HG02642 (cell line): ENCODE measurements around the gene PIK3C2G.
"Not testable (repeated sequence)": the region's sequence is repeated elsewhere in the genome, so short reads cannot be mapped to it uniquely, and the experiment has no call there.

Experiments
- ATAC-seq: cut with Tn5 transposase; IDR thresholded peaks from one replicate; pipeline ENCODE4 v1.9.1; 2021; ENCODE audit warnings: mild to moderate bottlenecking; ENCODE audit not compliant: unreplicated experiment, poor library complexity

Gene PIK3C2G, protein sequence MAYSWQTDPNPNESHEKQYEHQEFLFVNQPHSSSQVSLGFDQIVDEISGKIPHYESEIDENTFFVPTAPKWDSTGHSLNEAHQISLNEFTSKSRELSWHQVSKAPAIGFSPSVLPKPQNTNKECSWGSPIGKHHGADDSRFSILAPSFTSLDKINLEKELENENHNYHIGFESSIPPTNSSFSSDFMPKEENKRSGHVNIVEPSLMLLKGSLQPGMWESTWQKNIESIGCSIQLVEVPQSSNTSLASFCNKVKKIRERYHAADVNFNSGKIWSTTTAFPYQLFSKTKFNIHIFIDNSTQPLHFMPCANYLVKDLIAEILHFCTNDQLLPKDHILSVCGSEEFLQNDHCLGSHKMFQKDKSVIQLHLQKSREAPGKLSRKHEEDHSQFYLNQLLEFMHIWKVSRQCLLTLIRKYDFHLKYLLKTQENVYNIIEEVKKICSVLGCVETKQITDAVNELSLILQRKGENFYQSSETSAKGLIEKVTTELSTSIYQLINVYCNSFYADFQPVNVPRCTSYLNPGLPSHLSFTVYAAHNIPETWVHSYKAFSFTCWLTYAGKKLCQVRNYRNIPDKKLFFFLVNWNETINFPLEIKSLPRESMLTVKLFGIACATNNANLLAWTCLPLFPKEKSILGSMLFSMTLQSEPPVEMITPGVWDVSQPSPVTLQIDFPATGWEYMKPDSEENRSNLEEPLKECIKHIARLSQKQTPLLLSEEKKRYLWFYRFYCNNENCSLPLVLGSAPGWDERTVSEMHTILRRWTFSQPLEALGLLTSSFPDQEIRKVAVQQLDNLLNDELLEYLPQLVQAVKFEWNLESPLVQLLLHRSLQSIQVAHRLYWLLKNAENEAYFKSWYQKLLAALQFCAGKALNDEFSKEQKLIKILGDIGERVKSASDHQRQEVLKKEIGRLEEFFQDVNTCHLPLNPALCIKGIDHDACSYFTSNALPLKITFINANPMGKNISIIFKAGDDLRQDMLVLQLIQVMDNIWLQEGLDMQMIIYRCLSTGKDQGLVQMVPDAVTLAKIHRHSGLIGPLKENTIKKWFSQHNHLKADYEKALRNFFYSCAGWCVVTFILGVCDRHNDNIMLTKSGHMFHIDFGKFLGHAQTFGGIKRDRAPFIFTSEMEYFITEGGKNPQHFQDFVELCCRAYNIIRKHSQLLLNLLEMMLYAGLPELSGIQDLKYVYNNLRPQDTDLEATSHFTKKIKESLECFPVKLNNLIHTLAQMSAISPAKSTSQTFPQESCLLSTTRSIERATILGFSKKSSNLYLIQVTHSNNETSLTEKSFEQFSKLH (N-terminal part only)

DNA sequence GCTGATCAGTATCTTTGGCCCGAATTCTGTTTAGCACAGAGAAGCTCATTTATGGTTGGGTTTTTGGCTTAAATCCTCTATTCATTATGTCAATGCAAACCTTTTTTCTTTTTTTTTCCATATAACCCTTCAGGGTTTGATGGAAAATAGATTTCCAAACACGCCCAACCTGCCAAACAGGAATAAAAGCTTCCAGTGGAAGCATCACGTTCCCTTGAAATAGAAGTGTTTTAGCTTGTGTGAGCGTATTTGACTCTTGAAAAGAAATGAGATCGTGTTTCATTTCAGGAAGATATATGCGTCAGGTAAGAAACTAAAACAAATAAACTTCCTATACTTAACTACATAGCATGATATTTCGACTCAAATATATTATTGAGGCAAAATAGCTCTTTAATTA lies at the start of gene PIK3C2G:
Gene PIK3C2G, plus strand, starts transcription at position 246 of the 400 bp plus-strand sequence. CDS start 20,564 bp downstream, outside the sequence.
- ATAC-seq: no peak

DNA sequence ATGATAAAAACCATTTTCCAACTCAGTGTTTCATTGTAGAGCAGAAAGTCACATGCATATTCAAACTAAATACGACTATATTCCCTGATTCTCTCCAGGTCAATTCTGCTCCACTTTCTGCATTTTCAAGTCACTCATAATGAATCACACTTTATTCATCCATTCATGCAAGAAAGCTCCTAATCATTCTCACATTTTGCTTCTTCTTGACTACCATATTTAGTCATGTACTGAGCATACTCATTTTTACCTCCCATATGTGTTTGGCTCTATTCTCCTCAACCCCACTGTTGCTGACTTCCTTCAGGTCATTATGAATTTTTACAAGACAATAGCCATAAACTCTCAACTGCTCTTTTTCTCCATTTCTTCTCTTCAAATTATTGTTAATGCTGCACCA lies 43.4 kb upstream of the PIK3C2G start:
- ATAC-seq: no peak

DNA sequence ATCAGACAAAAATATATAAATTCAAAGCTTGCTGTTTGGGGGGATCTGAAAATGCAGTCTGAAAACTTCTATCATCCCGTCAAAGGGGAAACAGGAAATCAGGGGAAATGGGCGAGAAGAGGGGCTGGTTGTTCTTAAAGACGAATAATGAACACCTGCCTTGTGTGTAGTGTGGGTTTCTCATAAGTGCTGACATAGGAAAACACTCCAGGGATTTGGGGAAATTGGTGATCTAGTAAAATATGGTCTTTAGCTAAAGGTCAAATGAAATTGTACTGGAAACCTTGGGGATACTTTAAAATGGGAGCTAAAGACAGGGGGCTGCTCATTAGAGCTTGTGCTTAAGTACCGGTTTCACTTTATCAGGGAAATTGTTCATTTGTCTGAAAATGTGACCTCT lies 39.6 kb upstream of the PIK3C2G start:
- no peak for ATAC-seq

DNA sequence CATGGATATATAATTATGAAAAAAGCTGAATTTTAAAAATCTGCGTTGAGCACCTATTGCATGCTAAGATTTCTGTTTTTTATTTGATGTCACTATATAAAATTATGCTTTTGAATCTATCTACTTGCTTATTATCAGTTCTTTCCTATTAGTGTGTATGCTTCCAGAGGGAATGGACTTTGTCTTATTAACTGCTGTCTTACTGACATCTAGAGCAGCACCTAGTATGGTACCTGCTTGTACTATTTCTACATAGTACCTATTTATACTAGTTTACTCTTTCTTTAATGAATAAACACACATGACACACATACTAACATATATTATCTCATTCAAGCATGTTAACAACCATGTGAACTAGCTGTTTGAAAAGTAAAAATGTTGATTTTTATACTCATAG lies 38.6 kb upstream of the PIK3C2G start:
- ATAC-seq: no peak

DNA sequence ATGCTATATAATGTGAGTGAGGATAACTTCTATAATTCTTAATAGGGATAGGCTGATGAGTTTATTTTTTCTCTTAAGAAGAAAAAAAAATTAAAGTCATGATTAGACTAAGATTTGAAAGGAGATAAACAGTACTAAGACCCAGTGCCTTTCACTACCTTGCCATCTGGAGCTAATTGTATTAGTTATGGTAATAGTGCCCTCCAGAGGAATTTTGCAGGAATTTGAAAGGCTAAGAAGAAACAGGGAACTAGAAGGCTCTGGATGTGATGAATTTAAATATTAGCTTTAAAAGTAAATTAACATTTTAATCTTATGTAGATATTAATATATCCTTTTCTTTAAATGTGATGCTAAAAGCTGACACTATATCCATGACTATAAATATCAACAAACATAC lies 36.6 kb upstream of the PIK3C2G start:
- ATAC-seq: no peak

DNA sequence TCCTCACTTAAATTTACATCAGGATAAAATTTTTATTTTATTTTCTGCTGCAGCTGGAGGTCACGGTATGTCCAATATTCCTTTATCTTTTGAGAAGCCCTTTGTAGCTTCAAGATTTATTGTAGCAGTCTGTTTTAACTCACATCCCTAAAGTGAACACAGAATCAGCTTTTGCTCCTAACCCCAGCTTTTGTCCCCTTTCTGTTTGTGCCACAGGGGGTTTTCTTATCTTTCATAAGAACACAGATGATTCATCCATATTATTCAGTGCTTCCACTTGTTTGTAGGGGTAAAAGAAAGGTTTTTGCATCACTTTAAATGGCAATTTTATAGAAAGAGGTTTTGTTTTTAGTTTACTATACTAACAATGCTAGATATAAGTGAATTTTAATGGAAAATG lies 21.8 kb upstream of the PIK3C2G start:
- no peak for ATAC-seq

DNA sequence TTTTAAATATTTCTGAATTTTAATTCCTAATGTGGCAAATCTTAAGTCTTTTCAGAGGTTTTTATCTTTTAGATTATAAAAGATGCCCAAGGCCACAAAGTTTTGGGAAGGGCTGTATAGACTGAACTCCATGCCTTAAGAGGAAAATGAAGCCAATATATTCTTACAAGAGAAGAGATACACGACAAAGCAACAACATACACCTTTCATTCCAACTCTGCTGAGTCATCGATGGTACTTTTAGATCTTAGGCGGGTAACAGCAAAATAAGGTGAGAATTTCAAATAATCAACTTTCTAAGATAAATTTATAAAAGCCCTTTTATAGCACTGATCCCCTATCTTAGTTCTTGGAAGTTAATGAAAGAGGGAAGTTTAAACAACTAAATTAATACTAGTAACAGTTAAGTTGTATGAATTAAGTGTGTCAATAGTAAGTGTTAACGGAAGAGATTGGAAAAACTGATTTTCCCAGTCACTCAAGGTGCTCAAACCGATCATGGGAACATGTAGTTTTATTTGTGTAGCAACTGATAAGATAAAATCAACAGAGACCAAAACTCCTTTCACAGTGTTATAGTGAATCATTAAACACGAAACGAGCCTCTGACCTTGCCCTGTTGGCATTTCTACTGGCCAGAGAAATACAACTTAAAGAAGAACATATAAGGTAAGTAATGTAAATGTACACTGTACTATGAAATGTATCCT lies 18.8 kb upstream of the PIK3C2G start:
- no peak for ATAC-seq

DNA sequence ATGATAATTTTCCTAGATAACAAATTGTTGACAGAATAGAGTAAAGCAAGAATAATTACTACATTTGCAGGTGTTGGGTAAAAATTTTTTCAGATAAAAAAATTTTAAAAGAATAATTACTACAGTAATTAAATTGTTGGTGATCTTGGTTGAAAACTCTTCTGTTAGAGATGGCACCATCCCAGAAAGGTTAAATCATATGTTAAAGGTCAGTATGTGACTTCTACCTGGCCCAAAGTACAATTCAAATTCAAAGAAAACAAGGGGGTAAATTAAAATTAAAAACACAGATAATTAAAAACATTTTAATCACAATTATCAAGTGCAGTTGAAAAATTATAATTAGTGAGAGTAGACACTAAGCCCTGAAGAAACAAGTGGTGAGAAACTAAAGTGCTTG lies 18.1 kb upstream of the PIK3C2G start:
- no peak for ATAC-seq

DNA sequence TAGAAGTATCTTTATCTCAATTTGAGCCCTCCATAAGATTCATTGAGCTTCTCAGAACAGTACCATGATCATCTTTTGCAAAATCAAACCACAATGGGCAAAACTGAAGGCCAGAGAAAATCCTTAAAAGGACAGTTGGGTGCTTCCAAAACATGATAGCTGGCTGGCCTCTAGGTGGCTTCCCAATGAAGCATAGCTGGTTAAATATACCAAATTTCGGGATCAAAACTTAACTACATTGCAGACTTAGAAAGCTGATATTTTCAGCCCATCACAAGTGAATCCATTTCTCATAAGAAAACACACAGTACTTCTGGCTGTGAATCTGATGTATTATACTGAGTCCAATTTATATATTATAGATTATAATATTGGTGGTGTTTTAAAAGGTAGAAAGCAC lies 15.3 kb upstream of the PIK3C2G start:
- ATAC-seq: no peak

DNA sequence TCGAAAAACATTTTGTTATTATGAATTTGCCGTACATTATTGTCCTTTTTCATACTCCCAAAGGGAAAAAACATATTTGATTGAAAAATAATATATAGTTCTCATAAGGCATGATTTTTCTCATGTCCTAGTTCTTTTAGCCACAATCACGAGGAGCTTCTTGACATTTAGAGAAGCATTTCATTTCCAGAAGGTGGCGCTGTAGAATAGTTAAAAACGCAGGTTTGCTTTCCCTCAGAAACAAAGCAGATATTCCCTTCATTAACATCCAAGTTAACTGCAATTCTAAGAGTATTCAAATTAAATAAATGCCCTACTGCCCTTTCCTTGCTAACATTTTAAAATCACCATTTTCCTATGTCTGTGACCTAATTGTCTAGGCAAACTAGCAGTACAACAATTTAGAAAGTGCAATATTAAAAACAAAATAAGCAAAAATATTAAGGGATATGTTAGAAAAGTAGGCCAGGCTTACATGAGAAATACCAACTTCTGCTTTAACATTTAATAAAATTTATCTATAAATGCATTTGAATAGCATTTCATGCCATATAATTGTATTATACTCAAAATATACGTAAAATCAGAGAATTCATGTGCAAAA lies 10.9 kb upstream of the PIK3C2G start:
- no peak for ATAC-seq

DNA sequence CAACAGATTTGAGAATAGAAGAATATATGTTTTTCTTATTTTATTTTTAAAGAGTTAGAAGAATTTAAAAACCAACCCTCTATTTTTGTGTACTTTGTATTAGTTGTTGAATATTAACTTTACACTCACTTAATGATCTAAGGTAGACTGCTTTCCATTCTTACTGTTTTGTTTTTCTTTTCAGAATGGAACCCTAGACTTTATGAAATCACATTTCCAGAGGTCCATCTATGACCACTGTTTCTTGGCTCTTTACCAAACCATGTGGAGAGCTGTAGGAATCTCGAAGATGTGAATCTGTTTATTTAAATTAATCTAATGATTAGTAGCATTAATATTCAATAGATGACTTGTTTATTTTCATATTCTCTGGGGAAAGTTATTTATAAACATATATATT lies 7.2 kb upstream of the PIK3C2G start:
- no peak for ATAC-seq

DNA sequence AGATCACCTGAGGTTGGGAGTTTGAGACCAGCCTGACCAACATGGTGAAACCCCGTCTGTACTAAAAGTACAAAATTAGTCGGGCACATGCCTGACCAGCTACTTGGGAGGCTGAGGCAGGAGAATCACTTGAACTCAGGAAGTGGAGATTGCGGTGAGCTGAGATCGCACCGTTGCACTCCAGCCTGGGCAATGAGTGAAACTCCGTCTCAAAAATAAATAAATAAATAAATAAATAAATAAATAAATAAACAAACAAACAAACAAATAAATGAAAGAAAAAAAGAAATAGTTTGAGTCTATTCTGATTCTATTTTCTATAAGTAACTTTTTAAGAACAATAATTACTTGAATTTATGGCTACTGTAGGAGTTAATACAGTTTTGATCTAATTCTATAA lies 6.3 kb upstream of the PIK3C2G start:
- ATAC-seq: not testable (repeated sequence)

DNA sequence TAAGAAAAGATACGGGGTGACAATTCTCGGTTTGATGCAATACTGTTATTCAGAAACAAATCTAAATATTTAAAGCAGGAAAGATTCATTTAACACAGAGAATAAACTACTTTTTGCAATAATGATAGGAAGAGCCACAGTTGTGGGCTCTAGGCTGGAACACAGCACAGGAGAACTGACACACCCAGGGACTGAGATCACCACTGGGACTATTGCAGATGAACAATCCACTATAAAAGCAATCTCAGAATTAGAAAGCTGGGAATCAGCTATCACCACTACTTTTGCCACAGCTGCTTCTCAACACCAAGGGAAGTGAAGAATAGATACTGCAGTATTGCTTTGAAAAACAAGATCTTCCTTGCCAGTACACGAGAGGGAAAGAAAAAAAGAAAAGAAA lies 4.1 kb upstream of the PIK3C2G start:
- no peak for ATAC-seq

DNA sequence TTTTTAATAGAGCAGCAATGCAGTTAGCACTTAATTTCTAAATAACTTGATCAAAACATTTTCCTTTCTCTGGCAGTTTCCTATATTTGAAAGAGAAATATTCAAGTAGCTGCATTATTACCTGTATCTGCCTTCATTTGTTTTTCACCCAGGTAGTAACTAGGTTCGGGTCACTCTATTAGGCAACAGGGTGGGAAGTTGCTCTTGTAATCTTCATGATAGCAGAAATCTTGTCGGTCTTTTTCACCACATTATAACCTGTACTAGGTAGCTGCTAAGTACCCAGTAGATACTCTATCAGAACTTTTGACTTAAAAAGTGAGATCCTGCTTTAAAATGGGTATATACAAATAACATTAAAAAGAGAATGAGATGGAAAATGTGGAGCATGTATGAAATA lies 2.4 kb upstream of the PIK3C2G start:
- no peak for ATAC-seq

DNA sequence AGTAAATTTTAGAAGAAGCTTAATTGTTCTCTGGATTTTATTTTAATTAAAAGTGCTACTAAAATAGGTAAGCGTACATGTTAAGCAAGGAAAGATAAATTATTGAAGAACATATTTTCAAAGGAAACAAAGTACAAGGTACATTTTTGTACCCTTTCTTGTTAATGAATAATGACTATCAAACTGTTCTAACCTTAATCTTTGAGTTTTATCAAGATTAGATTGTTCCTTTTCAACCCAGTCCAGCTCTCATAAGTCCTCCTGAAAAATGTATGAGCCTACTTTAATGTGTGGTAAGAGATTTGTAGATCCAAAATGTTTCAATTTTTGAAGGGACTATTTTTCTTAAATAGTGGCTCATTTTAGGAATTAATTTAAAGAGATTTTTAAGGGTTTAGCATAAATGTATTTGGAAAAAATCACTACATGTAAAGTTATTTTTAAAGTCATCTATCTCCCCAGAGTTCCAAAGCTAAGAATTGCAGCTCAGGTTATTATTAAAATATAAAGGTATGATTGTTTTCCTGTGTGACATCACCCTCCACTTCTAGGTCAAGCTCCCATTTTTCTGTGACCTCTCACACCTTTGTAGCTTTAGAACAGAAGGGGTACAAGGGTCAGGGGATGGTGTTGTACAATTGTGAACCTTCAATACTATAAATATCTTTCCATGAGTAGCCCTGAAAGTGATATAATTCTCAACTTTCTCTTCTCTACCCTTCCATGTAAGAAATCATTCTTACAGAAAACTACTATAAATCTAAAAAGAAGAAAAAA lies 1.2 kb upstream of the PIK3C2G start:
- ATAC-seq: no peak

DNA sequence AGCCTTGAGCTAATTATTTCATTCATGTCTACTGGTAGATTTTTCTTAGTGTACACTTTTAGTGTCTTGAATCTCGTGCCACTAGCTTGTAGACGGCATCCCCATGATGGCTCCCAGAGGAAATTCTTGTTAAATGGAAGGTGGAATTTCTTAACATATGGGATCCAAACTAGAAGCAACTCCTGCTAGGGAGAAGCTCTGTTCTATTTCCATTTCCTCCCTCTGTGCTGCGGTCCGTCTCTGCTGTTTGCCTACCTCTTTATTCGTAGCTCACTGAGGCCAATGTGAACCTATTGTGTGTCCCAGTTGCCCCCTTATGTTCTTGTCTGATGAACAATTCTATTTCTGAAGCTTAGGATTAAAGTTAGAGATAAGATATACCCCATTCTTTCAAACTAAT lies 588 bp downstream of the PIK3C2G start:
- no peak for ATAC-seq

DNA sequence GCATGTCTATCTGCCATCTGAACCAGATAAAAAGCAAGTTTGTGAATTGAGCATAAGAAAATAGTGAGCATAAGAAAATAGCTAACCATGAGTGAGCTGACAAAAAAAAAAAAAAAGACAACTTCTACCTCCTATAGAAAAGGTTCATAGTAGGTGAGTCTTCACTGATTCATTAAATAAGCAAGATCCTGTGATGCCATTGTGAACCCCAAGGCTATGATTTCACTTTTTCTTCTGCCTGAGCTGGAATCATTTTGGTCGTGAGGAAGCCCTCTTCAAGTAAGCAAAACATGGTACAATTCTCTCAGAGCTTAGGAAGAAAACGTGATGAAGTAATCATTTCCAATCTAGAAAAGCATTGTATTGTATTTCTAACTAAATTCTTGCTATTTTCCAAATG lies 1.2 kb downstream of the PIK3C2G start:
- ATAC-seq: no peak

DNA sequence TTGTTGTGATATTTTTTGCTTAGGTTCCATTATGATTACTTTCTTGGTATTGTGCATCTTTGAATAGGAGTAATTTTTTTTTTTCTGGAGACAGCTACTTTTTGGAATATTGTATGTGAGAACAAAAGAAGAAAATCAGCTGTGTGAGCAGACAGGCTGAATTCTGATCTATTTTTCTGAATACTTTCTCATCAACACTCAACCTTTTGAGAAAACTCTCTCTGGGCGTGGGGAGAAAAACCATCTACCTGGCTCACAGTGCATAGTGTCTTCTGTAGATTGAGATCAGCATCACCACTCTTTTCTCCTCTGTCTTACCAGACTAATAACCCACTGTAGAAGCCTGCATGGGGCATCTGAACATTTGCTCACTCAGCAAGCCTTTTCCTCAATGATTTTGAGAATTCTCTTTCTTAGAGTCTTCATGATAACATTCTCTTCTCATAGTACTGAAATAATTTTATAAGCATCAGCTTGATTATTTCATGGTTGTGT lies 3.3 kb downstream of the PIK3C2G start:
- no peak for ATAC-seq
